HCT116 (cell line): ENCODE measurements around the gene IZUMO1. TPM values are rescaled to one million over a fixed set of nuclear protein-coding genes. Genes with fewer than 3 reads are reported as not detected.
A peak's percentile ranks its signal among the peaks of the same experiment; 100 is the strongest.

ENCODE experiments used
- ATAC-seq: fragments of 200-7000 bp; cut with Tn5 transposase; 2 replicates; pipeline ENCODE4 v1.9.1; 2020; ENCODE audit warnings: mild to moderate bottlenecking, moderate library complexity
- BruUV-seq: library from RNA; stranded (reverse); fragments of 400-500 nt; replicated peaks from 2 replicates; lab custom pipeline; 2021; lab: Mats Ljungman, UMichigan
- CTCF ChIA-PET: fragments of 300-600 bp; sonication (Branson Sonifier 250); formaldehyde crosslinking; loops from one replicate; lab custom pipeline; 2021; ENCODE audit warnings: antibody characterized with exemption; lab: Charles Lee
- POLR2A ChIA-PET: fragments of 300-600, 350-600 bp; sonication (Branson Sonifier 250); formaldehyde crosslinking; loops from one replicate; lab custom pipeline; 2021; ENCODE audit warnings: antibody characterized with exemption; lab: Charles Lee
- RAD21 ChIA-PET, 2 experiments: fragments of 300-600 bp; sonication (Branson Sonifier 250); formaldehyde crosslinking; loops; one replicate each; lab custom pipeline; 2023; ENCODE audit warnings: low total read pairs in 2 of 2; ENCODE audit not compliant: uncharacterized antibody in 2 of 2, unreplicated experiment in 2 of 2, low non-redundant PET in 1 of 2; lab: Charles Lee
- DNase-seq: peaks from one replicate; pipeline ENCODE4 v3.0.0-alpha.2; 2010; ENCODE audit warnings: low read depth, low spot score
- H2AFZ ChIP-seq: fragments of 200-600 bp; shearing (Covaris generic), sonication (generic); 2 replicates; pipeline ENCODE4 v1.6.1; 2017; ENCODE audit warnings: low read depth, mixed run types, mixed read lengths, antibody characterized with exemption, low read length; ENCODE audit not compliant: poor library complexity, severe bottlenecking
- H3K27ac ChIP-seq: 2 replicates; pipeline ENCODE4 v1.5.1; 2012; ENCODE audit warnings: low read depth, low read length
- H3K27me3 ChIP-seq: fragments of 200-600 bp; sonication (generic); 2 replicates; pipeline ENCODE4 v1.6.1; 2016; ENCODE audit warnings: mixed run types, low read length, mixed read lengths; ENCODE audit not compliant: insufficient read depth
- H3K36me3 ChIP-seq, 2 experiments: fragments of 200-500 bp in 1 of 2; fragments of 200-600 bp in 1 of 2; sonication (Bioruptor generic) in 1 of 2; sonication (generic) in 1 of 2; 2 replicates each; pipeline versions ENCODE4 v1.5.1 to v1.6.1; 2014 to 2016; ENCODE audit warnings: low read length in 2 of 2, inconsistent platforms in 1 of 2, mixed read lengths in 1 of 2, mixed run types in 1 of 2; ENCODE audit not compliant: insufficient read depth in 2 of 2, control insufficient read depth in 1 of 2
- H3K4me1 ChIP-seq, 2 experiments: fragments of 200-600 bp in 1 of 2; sonication (generic) in 1 of 2; 2 replicates each; pipeline versions ENCODE4 v1.5.1 to v1.6.1; 2012 to 2017; ENCODE audit warnings: low read length in 2 of 2, inconsistent platforms in 1 of 2, mild to moderate bottlenecking in 1 of 2, mixed read lengths in 1 of 2, mixed run types in 1 of 2, moderate library complexity in 1 of 2; ENCODE audit not compliant: insufficient read depth in 2 of 2, control insufficient read depth in 1 of 2
- H3K4me2 ChIP-seq: fragments of 200-600 bp; sonication (generic); 2 replicates; pipeline ENCODE4 v1.6.1; 2017; ENCODE audit warnings: mixed run types, low read length, mixed read lengths
- H3K4me3 ChIP-seq, 2 experiments: fragments of 200-600 bp in 1 of 2; sonication (generic) in 1 of 2; replicated peaks in 1 of 2; 2 replicates each; pipeline ENCODE4 v1.5.1; 2011 to 2016; ENCODE audit warnings: low read length in 2 of 2, control low read depth in 1 of 2, low read depth in 1 of 2, mild to moderate bottlenecking in 1 of 2, mixed read lengths in 1 of 2, mixed run types in 1 of 2
- H3K79me2 ChIP-seq: fragments of 200-600 bp; sonication (generic); 2 replicates; pipeline ENCODE4 v1.6.1; 2017; ENCODE audit warnings: mild to moderate bottlenecking, mixed run types, low read length, moderate library complexity, mixed read lengths; ENCODE audit not compliant: insufficient read depth
- H3K9ac ChIP-seq: fragments of 200-600 bp; sonication (generic); 2 replicates; pipeline ENCODE4 v1.6.1; 2016; ENCODE audit warnings: low read length, mixed read lengths
- H3K9me2 ChIP-seq: fragments of 200-600 bp; sonication (generic), shearing (Covaris generic); 2 replicates; pipeline ENCODE4 v1.6.1; 2017; ENCODE audit warnings: mixed run types, mild to moderate bottlenecking, moderate library complexity; ENCODE audit not compliant: insufficient read depth
- H3K9me3 ChIP-seq, 2 experiments: fragments of 200-500 bp in 1 of 2; fragments of 200-600 bp in 1 of 2; sonication (Bioruptor generic) in 1 of 2; sonication (generic) in 1 of 2; 2 replicates each; pipeline ENCODE4 v1.6.1; 2014 to 2017; ENCODE audit warnings: low read length in 2 of 2, mixed read lengths in 2 of 2, inconsistent platforms in 1 of 2, low read depth in 1 of 2, mild to moderate bottlenecking in 1 of 2, mixed run types in 1 of 2, moderate library complexity in 1 of 2; ENCODE audit not compliant: control insufficient read depth in 1 of 2, insufficient read depth in 1 of 2
- H4K20me1 ChIP-seq: fragments of 200-600 bp; sonication (generic), shearing (Covaris generic); 2 replicates; pipeline ENCODE4 v1.6.1; 2017; ENCODE audit warnings: mixed run types, mild to moderate bottlenecking, moderate library complexity; ENCODE audit not compliant: insufficient read depth
- ATF3 ChIP-seq: IDR thresholded peaks from 2 replicates; pipeline ENCODE4 v1.6.1; 2012
- CBX3 ChIP-seq: IDR thresholded peaks from 2 replicates; pipeline ENCODE4 v1.6.1; 2012; ENCODE audit warnings: low read depth
- CEBPB ChIP-seq: IDR thresholded peaks from 2 replicates; pipeline ENCODE4 v1.6.1; 2012; ENCODE audit warnings: low read depth
- CTCF ChIP-seq, 3 experiments: fragments of 200-600 bp in 1 of 3; sonication (generic) in 1 of 3; IDR thresholded peaks in 2 of 3; conservative IDR thresholded peaks in 1 of 3; 2 replicates each; pipeline ENCODE4 v1.5.1; 2012 to 2017; ENCODE audit warnings: low read depth in 2 of 3, low read length in 2 of 3, antibody characterized with exemption in 1 of 3, borderline replicate concordance in 1 of 3, control low read depth in 1 of 3, mild to moderate bottlenecking in 1 of 3, mixed read lengths in 1 of 3, mixed run types in 1 of 3, moderate library complexity in 1 of 3; ENCODE audit not compliant: insufficient read depth in 1 of 3
- EGR1 ChIP-seq: IDR thresholded peaks from 2 replicates; pipeline ENCODE4 v1.6.1; 2012; ENCODE audit warnings: low read depth
- ELF1 ChIP-seq: IDR thresholded peaks from 2 replicates; pipeline ENCODE4 v1.6.1; 2012; ENCODE audit warnings: low read depth, borderline replicate concordance
- EZH2 ChIP-seq: fragments of 200-600 bp; sonication (generic); IDR thresholded peaks from 2 replicates; pipeline ENCODE4 v1.6.1; 2017; ENCODE audit warnings: antibody characterized with exemption, mixed run types
- EZH2phosphoT487 ChIP-seq: fragments of 200-600 bp; IDR thresholded peaks from 2 replicates; pipeline ENCODE4 v1.6.1; 2018; ENCODE audit warnings: antibody characterized with exemption, borderline replicate concordance
- FOSL1 ChIP-seq: IDR thresholded peaks from 2 replicates; pipeline ENCODE4 v1.6.1; 2012; ENCODE audit warnings: low read depth
- JUND ChIP-seq: IDR thresholded peaks from 2 replicates; pipeline ENCODE4 v1.6.1; 2012
- POLR2A ChIP-seq: IDR thresholded peaks from 2 replicates; pipeline ENCODE4 v1.7.0; 2011; ENCODE audit warnings: borderline replicate concordance; ENCODE audit not compliant: insufficient read depth, insufficient read length; ENCODE audit errors: extremely low read depth
- POLR2AphosphoS5 ChIP-seq: IDR thresholded peaks from 2 replicates; pipeline ENCODE4 v1.6.1; 2011; ENCODE audit warnings: mild to moderate bottlenecking, low read depth, low read length, moderate library complexity
- RAD21 ChIP-seq: IDR thresholded peaks from 2 replicates; pipeline ENCODE4 v1.6.1; 2012; ENCODE audit warnings: low read depth, mild to moderate bottlenecking
- REST ChIP-seq: IDR thresholded peaks from 2 replicates; pipeline ENCODE4 v1.6.1; 2012; ENCODE audit warnings: low read depth
- SP1 ChIP-seq: IDR thresholded peaks from 2 replicates; pipeline ENCODE4 v1.6.1; 2012; ENCODE audit warnings: low read depth
- TCF7L2 ChIP-seq: IDR thresholded peaks from 2 replicates; pipeline ENCODE4 v1.7.0; 2011; ENCODE audit warnings: borderline replicate concordance, inconsistent platforms; ENCODE audit not compliant: insufficient read depth, insufficient read length; ENCODE audit errors: extremely low read depth
- ZBTB33 ChIP-seq: IDR thresholded peaks from 2 replicates; pipeline ENCODE4 v1.6.1; 2011; ENCODE audit warnings: mild to moderate bottlenecking, low read length, moderate library complexity; ENCODE audit not compliant: insufficient replicate concordance; ENCODE audit errors: extremely low read depth
- ZFX ChIP-seq: fragments of 450-650 bp; IDR thresholded peaks from 2 replicates; pipeline ENCODE4 v1.6.1; 2017
- ZNF274 ChIP-seq: fragments of 200-500 bp; sonication (Bioruptor generic); IDR thresholded peaks from 2 replicates; pipeline ENCODE4 v1.6.1; 2014; ENCODE audit warnings: mild to moderate bottlenecking, low read depth, low read length, inconsistent platforms
- intact Hi-C: fragments of 100-400 bp; cut with micrococcal nuclease; formaldehyde crosslinking; loops from 2 replicates; pipeline ENCODE4 v1.10.0; 2022
- total RNA-seq: library from RNA; stranded (reverse); gene quantifications from one replicate; pipeline ENCODE4 v1.2.1, GENCODE V29; 2021; ENCODE audit not compliant: unreplicated experiment

Gene IZUMO1
- total RNA-seq, 1 experiment from 2014 or later = 1.7 TPM

- Histone ChIP-seq H3K9ac (peak overlapping the region; percentile 79), H3K9me3 (no peaks in the 10 kb centered on the region), H3K36me3 (no peaks in the 10 kb centered on the region), H3K9me2 (no peaks in the 10 kb centered on the region), H3K4me2 (peak overlapping the region; percentile 94), H3K79me2 (no peaks in the 10 kb centered on the region), H4K20me1 (no peaks in the 10 kb centered on the region), H3K27ac (peak overlapping the region; percentile 77), H2AFZ (peak overlapping the region; percentile 27), H3K27me3 (no peaks in the 10 kb centered on the region), H3K4me3 (peak overlapping the region; percentile 88 to 92), H3K4me1 (peaks cover 12 to 35% of the 10 kb centered on the region in 2 experiments)
- POLR2A ChIA-PET = interaction anchor here (0.6 to 3.4 kb wide), 6 partner anchors 11 to 68 kb away, joined by 3 to 18 read pairs (median 4); partner anchors contain the start of genes CA11 and FUT2
- peak; percentile 99 for DNase-seq
- CTCF ChIA-PET = interaction anchor here (2.3 kb wide), 1 partner anchor 25 kb away, joined by 7 read pairs; no protein-coding TSS in a partner anchor
- no TSS peak for BruUV-seq
- RAD21 ChIA-PET = no interaction called here
- peak; percentile 90 for ATAC-seq
- intact Hi-C loops = loop anchor here (1.0 to 5.0 kb wide), 2 partner anchors 33 to 40 kb away; partner anchors contain the start of gene IZUMO1
- TF ChIP-seq EGR1 = no peak; the same call in 1 of the 2 replicates
- TF ChIP-seq EZH2 = no peak
- TF ChIP-seq ZBTB33 = no peak
- no peak for TF ChIP-seq REST
- TF ChIP-seq JUND = no peak
- peak; percentile 64 for TF ChIP-seq POLR2A
- no peak for TF ChIP-seq FOSL1
- no peak for TF ChIP-seq CTCF (IDR thresholded peaks at IDR 0.05 in 2 of 3, conservative IDR thresholded peaks at IDR 0.05 in 1 of 3; ENCODE audit: borderline replicate concordance in 1 of 3, insufficient read depth in 1 of 3, low read depth in 2 of 3, low read length in 2 of 3)
- no peak for TF ChIP-seq ELF1
- peak; percentile 91 for TF ChIP-seq SP1
- no peak for TF ChIP-seq ZFX
- TF ChIP-seq CEBPB = no peak
- TF ChIP-seq POLR2AphosphoS5 = peak; percentile 75
- TF ChIP-seq EZH2phosphoT487 = no peak
- no peak for TF ChIP-seq CBX3
- no peak for TF ChIP-seq ATF3
- TF ChIP-seq TCF7L2 = peak; percentile 50
- TF ChIP-seq RAD21 = no peak
- no peak for TF ChIP-seq ZNF274
These were observed 32.6 kb downstream of the IZUMO1 start for GRCh38 chr19:48713864-48714755.
